ENCODE measurements around the gene BHLHE23. TPM values are rescaled to one million over a fixed set of nuclear protein-coding genes. Genes with fewer than 3 reads are reported as not detected.

The BHLHE23 gene
- polyA plus RNA-seq, 1 donor: not detected

DNA sequence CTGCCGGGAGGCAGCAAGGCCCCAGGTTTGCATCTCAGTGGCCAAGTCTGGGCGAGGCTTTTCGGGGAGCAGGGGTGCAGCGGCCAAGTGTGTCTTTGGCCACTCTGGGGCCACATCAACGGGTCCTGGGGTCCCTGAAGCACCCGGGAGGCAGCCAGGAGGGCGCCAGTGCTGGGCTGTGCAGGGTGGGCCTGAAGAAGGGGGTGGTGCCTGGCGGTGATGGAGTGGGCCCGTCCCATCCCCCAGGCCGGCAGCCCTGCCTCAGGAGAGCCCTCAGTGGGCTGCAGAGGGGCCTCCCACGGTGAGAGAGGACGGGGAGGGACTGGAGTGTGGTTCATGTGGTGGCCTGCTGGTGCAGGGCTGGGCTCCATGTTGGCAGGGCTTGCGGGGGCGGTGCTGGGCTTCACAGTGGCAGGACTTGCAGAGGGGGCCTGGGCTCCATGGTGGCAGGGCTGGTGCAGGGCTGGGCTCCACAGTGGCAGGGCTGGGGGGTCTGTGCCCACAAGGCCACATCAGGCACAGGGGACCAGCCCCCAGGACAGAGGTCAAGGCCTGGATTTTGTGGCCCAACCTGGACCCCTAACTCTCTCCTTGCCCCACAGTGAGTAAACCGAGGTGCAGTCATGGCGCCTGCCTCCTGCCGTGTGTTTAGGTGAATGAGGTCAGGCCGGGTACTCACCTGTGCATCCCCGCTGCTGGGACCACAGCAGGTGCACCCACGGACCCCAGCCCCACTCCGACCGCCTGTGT lies 10.5 kb upstream of the BHLHE23 start:
- H3K27me3 ChIP-seq (ENCODE audit: control insufficient read depth, insufficient read depth, low read length): peaks cover 83% of the 10 kb centered on the region
- no peak overlapping the region for H3K27ac ChIP-seq (ENCODE audit: low read length)
- no peak for DNase-seq
- H3K4me3 ChIP-seq (ENCODE audit: low read length): no peak overlapping the region
- no peaks in the 10 kb centered on the region for H3K9me3 ChIP-seq (ENCODE audit: control insufficient read depth, low read depth, low read length)
- H3K36me3 ChIP-seq (ENCODE audit: control insufficient read depth, insufficient read depth, low read length): no peaks in the 10 kb centered on the region
- no CpG with 5 or more reads among the region's 22 CpGs for WGBS (ENCODE audit: insufficient coverage, low lambda C conversion rate)
- no peaks in the 10 kb centered on the region for H3K4me1 ChIP-seq (ENCODE audit: control insufficient read depth, insufficient read depth, low read length)

DNA sequence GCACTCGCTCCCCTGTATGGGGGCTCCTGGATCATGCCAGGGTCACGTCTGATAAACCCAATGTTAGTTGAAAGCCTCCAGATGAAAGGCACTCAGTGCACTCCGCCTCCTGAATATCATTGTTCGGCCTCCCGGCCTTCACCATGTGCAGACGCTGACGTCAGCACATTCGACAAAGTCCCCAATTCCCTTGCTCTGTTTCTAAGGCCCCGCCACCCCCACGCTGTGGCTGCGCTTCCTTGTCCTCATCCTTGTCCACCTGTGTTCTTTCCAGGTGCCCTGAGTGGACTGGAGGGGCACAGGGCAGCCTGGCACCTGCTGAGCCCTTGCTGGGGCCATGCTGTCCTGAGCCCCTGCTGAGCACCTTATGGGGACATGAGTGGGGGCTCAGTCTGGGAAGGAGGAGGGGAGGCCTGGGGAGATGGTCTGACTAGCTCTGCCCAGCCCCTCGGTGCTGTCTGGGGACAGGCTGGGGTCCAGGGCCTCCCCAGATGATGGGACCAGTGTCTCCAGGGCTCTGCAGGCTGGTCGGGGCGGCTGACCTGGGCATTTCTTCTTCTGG lies 9.8 kb upstream of the BHLHE23 start:
- no peak for DNase-seq
- Histone ChIP-seq H3K4me3 (ENCODE audit: low read length) (no peak overlapping the region), H3K27me3 (ENCODE audit: control insufficient read depth, insufficient read depth, low read length) (peaks cover 83% of the 10 kb centered on the region), H3K9me3 (ENCODE audit: control insufficient read depth, low read depth, low read length) (no peaks in the 10 kb centered on the region), H3K36me3 (ENCODE audit: control insufficient read depth, insufficient read depth, low read length) (no peaks in the 10 kb centered on the region), H3K4me1 (ENCODE audit: control insufficient read depth, insufficient read depth, low read length) (no peaks in the 10 kb centered on the region), H3K27ac (ENCODE audit: low read length) (no peak overlapping the region)
- WGBS (ENCODE audit: insufficient coverage, low lambda C conversion rate): no CpG with 5 or more reads among the region's 14 CpGs

DNA sequence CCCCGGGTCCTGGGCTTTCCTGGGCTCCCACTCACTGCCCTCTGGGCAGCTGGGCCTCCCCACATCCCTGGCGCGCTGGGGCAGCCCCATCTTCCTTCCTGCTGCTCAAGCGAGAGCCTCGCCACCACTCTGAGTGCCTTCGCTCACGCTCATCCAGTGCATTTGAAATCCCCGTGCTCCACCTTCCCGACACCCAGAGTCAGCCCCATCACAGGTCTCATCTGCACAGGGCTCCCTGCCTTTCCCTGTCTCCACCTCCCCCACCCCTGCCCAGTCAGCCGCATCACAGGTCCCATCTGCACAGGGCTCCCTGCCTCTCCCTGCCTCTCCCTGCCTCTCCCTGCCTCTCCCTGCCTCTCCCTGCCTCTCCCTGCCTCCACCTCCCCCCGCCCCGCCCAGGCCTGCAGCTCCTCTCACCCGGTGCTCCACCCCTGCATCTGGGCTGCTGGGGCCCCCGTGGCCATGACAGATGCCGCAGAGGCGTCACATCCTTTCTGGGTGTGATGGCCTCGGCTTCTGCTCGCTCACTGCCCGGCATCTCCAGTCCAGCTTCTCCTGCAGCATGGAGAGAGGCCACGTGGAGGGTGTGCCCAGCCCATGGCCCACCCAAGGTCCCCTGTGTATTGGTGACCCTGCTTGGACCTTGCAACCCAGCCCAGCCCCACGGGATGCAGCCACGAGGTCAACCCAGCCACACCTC lies 9.0 kb upstream of the BHLHE23 start:
- DNase-seq: no peak
- H3K9me3 ChIP-seq (ENCODE audit: control insufficient read depth, low read depth, low read length): no peaks in the 10 kb centered on the region
- H3K4me3 ChIP-seq (ENCODE audit: low read length): no peak overlapping the region
- no peak overlapping the region for H3K27ac ChIP-seq (ENCODE audit: low read length)
- no peaks in the 10 kb centered on the region for H3K36me3 ChIP-seq (ENCODE audit: control insufficient read depth, insufficient read depth, low read length)
- WGBS (ENCODE audit: insufficient coverage, low lambda C conversion rate): no CpG with 5 or more reads among the region's 22 CpGs
- H3K27me3 ChIP-seq (ENCODE audit: control insufficient read depth, insufficient read depth, low read length): peaks cover 83% of the 10 kb centered on the region
- no peaks in the 10 kb centered on the region for H3K4me1 ChIP-seq (ENCODE audit: control insufficient read depth, insufficient read depth, low read length)

- no peak for DNase-seq
- Histone ChIP-seq H3K9me3 (ENCODE audit: control insufficient read depth, low read depth, low read length) (no peaks in the 10 kb centered on the region), H3K27me3 (ENCODE audit: control insufficient read depth, insufficient read depth, low read length) (peaks cover 81% of the 10 kb centered on the region), H3K27ac (ENCODE audit: low read length) (no peak overlapping the region), H3K36me3 (ENCODE audit: control insufficient read depth, insufficient read depth, low read length) (no peaks in the 10 kb centered on the region), H3K4me3 (ENCODE audit: low read length) (no peak overlapping the region), H3K4me1 (ENCODE audit: control insufficient read depth, insufficient read depth, low read length) (peaks cover 2% of the 10 kb centered on the region)
- WGBS (ENCODE audit: insufficient coverage, low lambda C conversion rate): no CpG with 5 or more reads among the region's 15 CpGs
Observed at GRCh38 chr20:63015147-63015661, 8.4 kb upstream of the BHLHE23 start.

DNA sequence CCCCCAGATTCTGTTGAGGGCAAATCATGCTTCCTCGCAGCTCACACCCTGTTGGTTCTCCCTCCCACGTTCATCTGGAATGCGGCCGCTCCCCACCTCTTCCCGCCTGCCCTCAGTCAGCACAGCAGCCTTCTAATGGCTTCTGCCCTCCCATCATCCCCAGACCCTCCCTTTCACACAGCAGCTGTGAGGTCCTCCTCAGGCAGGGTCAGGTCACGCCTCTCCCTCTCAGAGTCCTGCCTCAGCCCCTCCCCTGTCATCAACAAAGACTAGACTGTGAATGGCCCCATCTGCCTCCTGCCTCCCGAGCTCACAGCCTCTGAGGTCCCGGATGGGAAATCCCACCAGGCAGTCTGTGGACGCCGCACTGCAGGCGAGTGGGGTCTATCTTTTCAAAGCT lies 7.9 kb upstream of the BHLHE23 start:
- Histone ChIP-seq H3K27ac (ENCODE audit: low read length) (no peak overlapping the region), H3K4me3 (ENCODE audit: low read length) (no peak overlapping the region), H3K27me3 (ENCODE audit: control insufficient read depth, insufficient read depth, low read length) (peaks cover 82% of the 10 kb centered on the region), H3K9me3 (ENCODE audit: control insufficient read depth, low read depth, low read length) (no peaks in the 10 kb centered on the region), H3K36me3 (ENCODE audit: control insufficient read depth, insufficient read depth, low read length) (no peaks in the 10 kb centered on the region), H3K4me1 (ENCODE audit: control insufficient read depth, insufficient read depth, low read length) (peaks cover 2% of the 10 kb centered on the region)
- no peak for DNase-seq
- WGBS (ENCODE audit: insufficient coverage, low lambda C conversion rate): no CpG with 5 or more reads among the region's 11 CpGs

DNA sequence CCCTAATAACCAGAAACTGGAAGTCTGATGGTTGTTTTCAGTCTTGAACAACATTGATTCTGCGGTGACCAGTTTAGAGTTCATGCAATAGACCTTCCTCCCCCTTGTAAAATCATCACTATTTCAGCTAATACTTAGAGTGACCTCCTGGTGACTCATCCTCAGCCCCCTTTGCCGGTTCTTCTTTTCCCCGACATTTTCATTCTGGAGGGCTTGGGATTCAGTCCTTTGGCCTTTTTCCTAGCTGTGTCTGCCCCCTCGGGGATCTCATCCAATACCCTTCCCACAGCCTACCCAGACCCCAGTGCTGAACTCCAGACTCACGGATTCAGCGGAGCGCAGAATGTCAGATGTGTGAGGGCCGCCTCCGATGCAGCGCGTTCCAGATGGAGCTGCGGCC lies 7.5 kb upstream of the BHLHE23 start:
- Histone ChIP-seq H3K27ac (ENCODE audit: low read length) (no peak overlapping the region), H3K9me3 (ENCODE audit: control insufficient read depth, low read depth, low read length) (peaks cover 1% of the 10 kb centered on the region), H3K36me3 (ENCODE audit: control insufficient read depth, insufficient read depth, low read length) (no peaks in the 10 kb centered on the region), H3K4me3 (ENCODE audit: low read length) (no peak overlapping the region), H3K27me3 (ENCODE audit: control insufficient read depth, insufficient read depth, low read length) (peaks cover 82% of the 10 kb centered on the region), H3K4me1 (ENCODE audit: control insufficient read depth, insufficient read depth, low read length) (peaks cover 5% of the 10 kb centered on the region)
- 0% methylated on average over 2 of the region's 12 CpGs for WGBS (ENCODE audit: insufficient coverage, low lambda C conversion rate)
- DNase-seq: no peak

DNA sequence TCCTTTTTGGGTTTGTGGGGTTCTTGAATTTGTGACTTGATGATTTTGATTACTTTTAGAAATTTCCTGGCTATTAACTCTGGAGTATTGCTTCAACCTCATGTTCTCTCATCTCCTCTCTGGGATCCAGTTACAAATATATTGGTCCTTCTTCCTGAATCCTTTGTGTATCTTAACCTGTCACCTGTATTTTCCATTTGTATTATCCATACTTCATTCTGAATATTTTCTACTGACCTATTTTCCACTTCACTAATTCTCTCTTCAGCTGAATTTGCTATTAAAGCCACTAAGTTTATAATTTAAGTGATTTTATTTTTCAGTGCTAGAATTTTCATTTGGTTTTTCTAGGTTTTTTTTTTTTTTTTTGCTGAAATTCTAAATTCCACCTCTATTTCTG lies 6.4 kb upstream of the BHLHE23 start:
- H3K27me3 ChIP-seq (ENCODE audit: control insufficient read depth, insufficient read depth, low read length): peaks cover 88% of the 10 kb centered on the region
- no peaks in the 10 kb centered on the region for H3K36me3 ChIP-seq (ENCODE audit: control insufficient read depth, insufficient read depth, low read length)
- no peak overlapping the region for H3K4me3 ChIP-seq (ENCODE audit: low read length)
- peaks cover 7% of the 10 kb centered on the region for H3K9me3 ChIP-seq (ENCODE audit: control insufficient read depth, low read depth, low read length)
- DNase-seq: no peak
- H3K27ac ChIP-seq (ENCODE audit: low read length): no peak overlapping the region
- peaks cover 12% of the 10 kb centered on the region for H3K4me1 ChIP-seq (ENCODE audit: control insufficient read depth, insufficient read depth, low read length)

- Histone ChIP-seq H3K9me3 (ENCODE audit: control insufficient read depth, low read depth, low read length) (peaks cover 12% of the 10 kb centered on the region), H3K36me3 (ENCODE audit: control insufficient read depth, insufficient read depth, low read length) (no peaks in the 10 kb centered on the region), H3K27ac (ENCODE audit: low read length) (no peak overlapping the region), H3K27me3 (ENCODE audit: control insufficient read depth, insufficient read depth, low read length) (peaks cover 95% of the 10 kb centered on the region), H3K4me3 (ENCODE audit: low read length) (no peak overlapping the region), H3K4me1 (ENCODE audit: control insufficient read depth, insufficient read depth, low read length) (peaks cover 12% of the 10 kb centered on the region)
- DNase-seq: no peak
- no CpG with 5 or more reads among the region's 3 CpGs for WGBS (ENCODE audit: insufficient coverage, low lambda C conversion rate)
Observed at GRCh38 chr20:63011798-63012197, 5.0 kb upstream of the BHLHE23 start.

- Histone ChIP-seq H3K27me3 (ENCODE audit: control insufficient read depth, insufficient read depth, low read length) (peaks cover 92% of the 10 kb centered on the region), H3K36me3 (ENCODE audit: control insufficient read depth, insufficient read depth, low read length) (no peaks in the 10 kb centered on the region), H3K27ac (ENCODE audit: low read length) (no peak overlapping the region), H3K9me3 (ENCODE audit: control insufficient read depth, low read depth, low read length) (peaks cover 21% of the 10 kb centered on the region), H3K4me1 (ENCODE audit: control insufficient read depth, insufficient read depth, low read length) (peaks cover 12% of the 10 kb centered on the region), H3K4me3 (ENCODE audit: low read length) (no peak overlapping the region)
- WGBS (ENCODE audit: insufficient coverage, low lambda C conversion rate): 40% methylated on average over 1 of the region's 30 CpGs
- peak; percentile 13 to 19 for DNase-seq
Observed at GRCh38 chr20:63009988-63010769, 3.4 kb upstream of the BHLHE23 start.

All from large intestine (tissue), 3 donors.